Measurements from ENCODE around the gene TMEM61.
A peak's percentile ranks its signal among the peaks of the same experiment; 100 is the strongest.

Gene TMEM61

GRCh38 chr1:54986025-54986424 is 5.6 kb downstream of the TMEM61 start:
- DNase-seq = no peak

- DNase-seq = no peak
Observed at GRCh38 chr1:54986533-54986932, 6.1 kb downstream of the TMEM61 start.

- DNase-seq = no peak
Observed at GRCh38 chr1:54987427-54987826, 7.0 kb downstream of the TMEM61 start.

GRCh38 chr1:54987919-54988705 is 7.7 kb downstream of the TMEM61 start:
- DNase-seq = no peak

GRCh38 chr1:54988975-54989374 is 8.5 kb downstream of the TMEM61 start:
- no peak for DNase-seq

- DNase-seq = no peak
Observed at GRCh38 chr1:54989473-54989872, 9.0 kb downstream of the TMEM61 start.

- DNase-seq = no peak
Observed at GRCh38 chr1:54989968-54990810, 9.8 kb downstream of the TMEM61 start.

GRCh38 chr1:54990916-54991315 is 10.5 kb downstream of the TMEM61 start:
- DNase-seq = no peak

- no peak for DNase-seq
Observed at GRCh38 chr1:54991939-54992338, 11.5 kb downstream of the TMEM61 start.

- no peak for DNase-seq
Observed at GRCh38 chr1:54993140-54993539, 12.7 kb downstream of the TMEM61 start.

- DNase-seq = no peak
Observed at GRCh38 chr1:54994355-54994990, 14.0 kb downstream of the TMEM61 start.

GRCh38 chr1:54995013-54995760 is 14.8 kb downstream of the TMEM61 start:
- DNase-seq = no peak

GRCh38 chr1:54995835-54996234 is 15.4 kb downstream of the TMEM61 start:
- DNase-seq = no peak

GRCh38 chr1:54996359-54996868 is 16.0 kb downstream of the TMEM61 start:
- DNase-seq = peak; percentile 81 to 92 (median 86)

- peak in 1 of 3 donors; percentile 15 for DNase-seq
Observed at GRCh38 chr1:54996869-54997710, 16.7 kb downstream of the TMEM61 start.

GRCh38 chr1:54997711-54997986 is 17.2 kb downstream of the TMEM61 start:
- no peak for DNase-seq

- DNase-seq = no peak
Observed at GRCh38 chr1:54998100-54998499, 17.7 kb downstream of the TMEM61 start.

- DNase-seq = no peak
Observed at GRCh38 chr1:54998677-54999076, 18.2 kb downstream of the TMEM61 start, which contains the start of gene BSND. Gene BSND, plus strand, starts transcription at chr1:54998933. Its CDS starts 254 bp downstream, at chr1:54999187.

- no peak for DNase-seq
Observed at GRCh38 chr1:55000110-55001085, 20.0 kb downstream of the TMEM61 start.

GRCh38 chr1:55001311-55001710 is 20.9 kb downstream of the TMEM61 start:
- DNase-seq = no peak

Data from suppressor macrophage treated with lipopolysaccharide for 1 hour (primary cell).